K562 (cell line): ENCODE data around the gene NRARP. TPM values are rescaled to one million over a fixed set of nuclear protein-coding genes. Genes with fewer than 3 reads are reported as not detected.

Experiments
- ATF1 ChIP-seq, 2 experiments: fragments of 450-650 bp in 1 of 2; IDR thresholded peaks; 2 replicates each; pipeline ENCODE4 v1.6.1; 2016; ENCODE audit warnings: missing compliant biosample characterization in 1 of 2, missing genetic modification characterization in 1 of 2
- CHD4 ChIP-seq: fragments of 200-600 bp; sonication (generic); IDR thresholded peaks from 3 replicates; pipeline ENCODE4 v1.6.1; 2012; ENCODE audit warnings: low read depth, mild to moderate bottlenecking, mixed read lengths, low read length, inconsistent platforms; ENCODE audit not compliant: insufficient read depth, insufficient replicate concordance, poor library complexity, severe bottlenecking
- CXXC5 ChIP-seq: fragments of 250-450 bp; sonication (Bioruptor Pico); IDR thresholded peaks from 2 replicates; pipeline ENCODE4 v1.8.0; 2022; ENCODE audit warnings: inconsistent platforms, mild to moderate bottlenecking, moderate library complexity
- E2F1 ChIP-seq: sonication (generic); formaldehyde crosslinking; IDR thresholded peaks from 2 replicates; pipeline ENCODE4 v1.8.1; 2023; ENCODE audit warnings: mild to moderate bottlenecking, missing genetic modification reagents, moderate library complexity
- EP400 ChIP-seq: fragments of 450-650 bp; IDR thresholded peaks from 2 replicates; pipeline ENCODE4 v1.6.1; 2017; ENCODE audit warnings: antibody characterized with exemption, mild to moderate bottlenecking, moderate library complexity
- FOXJ2 ChIP-seq: fragments of 200-800 bp; sonication (Bioruptor generic); IDR thresholded peaks from 2 replicates; pipeline ENCODE4 v1.6.1; 2016; ENCODE audit warnings: missing genetic modification characterization, missing compliant biosample characterization
- FOXP4 ChIP-seq: sonication (generic); formaldehyde crosslinking; IDR thresholded peaks from 2 replicates; pipeline ENCODE4 v1.8.0; 2022; ENCODE audit warnings: mild to moderate bottlenecking, missing genetic modification reagents, borderline replicate concordance
- HDGF ChIP-seq: fragments of 450-650 bp; IDR thresholded peaks from 2 replicates; pipeline ENCODE4 v1.6.1; 2016
- ILK ChIP-seq: fragments of 450-650 bp; IDR thresholded peaks from 2 replicates; pipeline ENCODE4 v1.6.1; 2016; ENCODE audit warnings: missing genetic modification characterization, low read depth, mild to moderate bottlenecking, missing compliant biosample characterization, moderate library complexity, borderline replicate concordance
- IRF9 ChIP-seq: fragments of 450-650 bp; IDR thresholded peaks from 2 replicates; pipeline ENCODE4 v1.6.1; 2016; ENCODE audit warnings: missing biosample characterization, missing genetic modification characterization
- MYC ChIP-seq, 2 experiments: fragments of 250-450 bp in 1 of 2; sonication (Bioruptor Pico) in 1 of 2; IDR thresholded peaks; 2 replicates each; pipeline versions ENCODE4 v1.5.1 to v1.6.1; 2012 to 2021; ENCODE audit warnings: low read depth in 2 of 2, borderline replicate concordance in 1 of 2, improper control_type of control experiment in 1 of 2, low read length in 1 of 2, mild to moderate bottlenecking in 1 of 2, moderate library complexity in 1 of 2
- NCOA4 ChIP-seq: fragments of 450-650 bp; IDR thresholded peaks from 2 replicates; pipeline ENCODE4 v1.6.1; 2018; ENCODE audit warnings: mild to moderate bottlenecking; ENCODE audit not compliant: partially characterized antibody
- NELFE ChIP-seq: IDR thresholded peaks from 2 replicates; pipeline ENCODE4 v1.6.1; 2011; ENCODE audit warnings: mild to moderate bottlenecking; ENCODE audit not compliant: insufficient read depth, insufficient read length
- RBFOX2 ChIP-seq: fragments of 200-400 bp; formaldehyde crosslinking; IDR thresholded peaks from 2 replicates; pipeline ENCODE4 v1.6.1; 2017; ENCODE audit warnings: low read depth, mild to moderate bottlenecking, low read length, moderate library complexity
- ZNF764 ChIP-seq: fragments of 250-450 bp; sonication (Bioruptor Pico); IDR thresholded peaks from 2 replicates; pipeline ENCODE4 v1.4.0; 2020; ENCODE audit warnings: low read depth, mild to moderate bottlenecking, moderate library complexity
- polyA plus RNA-seq, 8 experiments: library from polyadenylated mRNA; depleted of rRNA in 4 of 8; stranded (reverse) in 5 of 8; unstranded in 3 of 8; fragments of >200 nt; fragmentation: Nextera tagmentation in 2 of 8; fragmentation: Illumina TruSeq in 1 of 8; extraction: Ambion mirVana in 2 of 8; extraction: Trizol in 1 of 8; gene quantifications; 2 replicates each; pipeline versions ENCODE4 v1.2.1 to v1.2.3, GENCODE V29; 2011 to 2014; ENCODE audit warnings: inconsistent platforms in 1 of 8, missing spikeins in 1 of 8
- total RNA-seq, 7 experiments: library from RNA; depleted of rRNA in 6 of 7; stranded (reverse); fragments of >200 nt in 6 of 7; fragmentation: Illumina TruSeq in 2 of 7; extraction: Trizol in 2 of 7; gene quantifications; 2 replicates each; pipeline versions ENCODE4 v1.2.1 to v1.2.3, GENCODE V29; 2011 to 2021; ENCODE audit warnings: low replicate concordance in 1 of 7
- TF ChIP-seq, protein P1 (sequence below): fragments of 450-650 bp; IDR thresholded peaks from 2 replicates; pipeline ENCODE4 v1.6.1; 2016; ENCODE audit warnings: borderline replicate concordance
- TF ChIP-seq, protein P2 (sequence below): sonication (generic); formaldehyde crosslinking; IDR thresholded peaks from 2 replicates; pipeline ENCODE4 v1.8.1; 2023; ENCODE audit warnings: mild to moderate bottlenecking, missing genetic modification reagents
- TF ChIP-seq, protein P3 (sequence below): fragments of 250-450 bp; sonication (Bioruptor Pico); IDR thresholded peaks from 2 replicates; pipeline ENCODE4 v1.8.0; 2022; ENCODE audit warnings: moderate library complexity, mild to moderate bottlenecking, inconsistent platforms

NRARP gene
- total and polyA plus RNA-seq, 9 of the 15 experiments (the other 6 are each of a cell fraction or from before 2014, with no cell fraction given) = 2.0 to 24.5 (median 7.2) TPM; not detected in 2

GRCh38 chr9:137311171-137311985 lies 9.3 kb upstream of the NRARP start (continued):
- TF ChIP-seq FOXP4 (CRISPR knock-in tag) (no peak), IRF9 (tag) (no peak), MYC (IDR thresholded peaks at IDR 0.05; ENCODE audit: low read depth, low read length) (no peak), MYC (CRISPR knock-in tag; IDR thresholded peaks at IDR 0.05; ENCODE audit: borderline replicate concordance, low read depth) (no peak), NELFE (no peak), NCOA4 (no peak), EP400 (no peak), E2F1 (CRISPR knock-in tag) (no peak), ZNF764 (no peak), ILK (tag) (no peak), CXXC5 (CRISPR knock-in tag) (no peak), HDGF (no peak), RBFOX2 (no peak), ATF1 (CRISPR knock-in tag; IDR thresholded peaks at IDR 0.05) (no peak), ATF1 (tag; IDR thresholded peaks at IDR 0.05) (no peak), FOXJ2 (no peak), CHD4 (no peak)
- TF ChIP-seq, protein P1, sequence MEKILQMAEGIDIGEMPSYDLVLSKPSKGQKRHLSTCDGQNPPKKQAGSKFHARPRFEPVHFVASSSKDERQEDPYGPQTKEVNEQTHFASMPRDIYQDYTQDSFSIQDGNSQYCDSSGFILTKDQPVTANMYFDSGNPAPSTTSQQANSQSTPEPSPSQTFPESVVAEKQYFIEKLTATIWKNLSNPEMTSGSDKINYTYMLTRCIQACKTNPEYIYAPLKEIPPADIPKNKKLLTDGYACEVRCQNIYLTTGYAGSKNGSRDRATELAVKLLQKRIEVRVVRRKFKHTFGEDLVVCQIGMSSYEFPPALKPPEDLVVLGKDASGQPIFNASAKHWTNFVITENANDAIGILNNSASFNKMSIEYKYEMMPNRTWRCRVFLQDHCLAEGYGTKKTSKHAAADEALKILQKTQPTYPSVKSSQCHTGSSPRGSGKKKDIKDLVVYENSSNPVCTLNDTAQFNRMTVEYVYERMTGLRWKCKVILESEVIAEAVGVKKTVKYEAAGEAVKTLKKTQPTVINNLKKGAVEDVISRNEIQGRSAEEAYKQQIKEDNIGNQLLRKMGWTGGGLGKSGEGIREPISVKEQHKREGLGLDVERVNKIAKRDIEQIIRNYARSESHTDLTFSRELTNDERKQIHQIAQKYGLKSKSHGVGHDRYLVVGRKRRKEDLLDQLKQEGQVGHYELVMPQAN = no peak
- TF ChIP-seq, protein P2, sequence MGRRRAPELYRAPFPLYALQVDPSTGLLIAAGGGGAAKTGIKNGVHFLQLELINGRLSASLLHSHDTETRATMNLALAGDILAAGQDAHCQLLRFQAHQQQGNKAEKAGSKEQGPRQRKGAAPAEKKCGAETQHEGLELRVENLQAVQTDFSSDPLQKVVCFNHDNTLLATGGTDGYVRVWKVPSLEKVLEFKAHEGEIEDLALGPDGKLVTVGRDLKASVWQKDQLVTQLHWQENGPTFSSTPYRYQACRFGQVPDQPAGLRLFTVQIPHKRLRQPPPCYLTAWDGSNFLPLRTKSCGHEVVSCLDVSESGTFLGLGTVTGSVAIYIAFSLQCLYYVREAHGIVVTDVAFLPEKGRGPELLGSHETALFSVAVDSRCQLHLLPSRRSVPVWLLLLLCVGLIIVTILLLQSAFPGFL (CRISPR knock-in tag) = no peak
- TF ChIP-seq, protein P3, sequence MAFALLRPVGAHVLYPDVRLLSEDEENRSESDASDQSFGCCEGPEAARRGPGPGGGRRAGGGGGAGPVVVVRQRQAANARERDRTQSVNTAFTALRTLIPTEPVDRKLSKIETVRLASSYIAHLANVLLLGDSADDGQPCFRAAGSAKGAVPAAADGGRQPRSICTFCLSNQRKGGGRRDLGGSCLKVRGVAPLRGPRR (CRISPR knock-in tag) = no peak
